HG03575 (cell line): ENCODE measurements around the gene EMC9.
A peak's percentile ranks its signal among the peaks of the same experiment; 100 is the strongest.

Experiments
- ATAC-seq: cut with Tn5 transposase; IDR thresholded peaks from one replicate; pipeline ENCODE4 v1.9.1; 2021; ENCODE audit not compliant: unreplicated experiment, insufficient number of reproducible peaks, low FRiP score; ENCODE audit errors: extremely low read depth

Gene EMC9

GRCh38 chr14:24178399-24179178, 37.2 kb upstream of the EMC9 start:
- ATAC-seq: no peak

- ATAC-seq: no peak
Observed at GRCh38 chr14:24177891-24178290, 36.5 kb upstream of the EMC9 start.

GRCh38 chr14:24177041-24177825, 35.8 kb upstream of the EMC9 start:
- ATAC-seq: no peak

- ATAC-seq: no peak
Observed at GRCh38 chr14:24176599-24176998, 35.2 kb upstream of the EMC9 start.

GRCh38 chr14:24172871-24173281, 31.5 kb upstream of the EMC9 start:
- ATAC-seq: no peak

GRCh38 chr14:24172261-24172860, 31.0 kb upstream of the EMC9 start:
- no peak for ATAC-seq

GRCh38 chr14:24171422-24172260, 30.2 kb upstream of the EMC9 start, which contains the start of gene REC8:
TSS of gene REC8 (plus strand) at chr14:24172080. CDS start at chr14:24172553, 473 bp downstream.
- peak; percentile 30 for ATAC-seq

- ATAC-seq: no peak
Observed at GRCh38 chr14:24167469-24168114, 26.2 kb upstream of the EMC9 start.

- ATAC-seq: no peak
Observed at GRCh38 chr14:24165785-24166184, 24.4 kb upstream of the EMC9 start.

- ATAC-seq: no peak
Observed at GRCh38 chr14:24164518-24164991, 23.2 kb upstream of the EMC9 start.

- no peak for ATAC-seq
Observed at GRCh38 chr14:24162093-24162492, 20.7 kb upstream of the EMC9 start.

- ATAC-seq: peak; percentile 60
Observed at GRCh38 chr14:24160850-24161804, 19.7 kb upstream of the EMC9 start, which contains the start of gene IRF9. TSS of gene IRF9 (plus strand) at chr14:24161265. CDS start at chr14:24162145, 880 bp downstream.

GRCh38 chr14:24160499-24160849, 19.1 kb upstream of the EMC9 start:
- ATAC-seq: no peak

GRCh38 chr14:24159777-24160498, 18.5 kb upstream of the EMC9 start:
- ATAC-seq: no peak

GRCh38 chr14:24157331-24157730, 15.9 kb upstream of the EMC9 start:
- ATAC-seq: no peak

- ATAC-seq: no peak
Observed at GRCh38 chr14:24156840-24157239, 15.4 kb upstream of the EMC9 start.

- ATAC-seq: no peak
Observed at GRCh38 chr14:24155100-24155499, 13.7 kb upstream of the EMC9 start.
